Islet of Langerhans (tissue), 1 donor: ENCODE data around the gene PHACTR4.
"Not testable (repeated sequence)": the region's sequence is repeated elsewhere in the genome, so short reads cannot be mapped to it uniquely, and the experiment has no call there.

Experiments
- FAIRE-seq: peaks from one replicate; lab custom pipeline; 2011; peaks lifted over from hg19 to GRCh38; lab: Jason Lieb, UNC

PHACTR4 gene

GRCh38 chr1:28503117-28503516 lies 133.6 kb downstream of the PHACTR4 start:
- FAIRE-seq, result no peak

GRCh38 chr1:28505406-28506187 lies 136.1 kb downstream of the PHACTR4 start, which contains the start of gene RCC1:
Gene RCC1, plus strand, starts transcription at chr1:28506043. Its CDS starts 23,824 bp downstream, at chr1:28529867.
- no peak for FAIRE-seq

- no peak for FAIRE-seq
Observed at GRCh38 chr1:28506907-28507246, 137.3 kb downstream of the PHACTR4 start.

GRCh38 chr1:28507247-28507645 lies 137.7 kb downstream of the PHACTR4 start:
- no peak for FAIRE-seq

GRCh38 chr1:28507646-28508434 lies 138.3 kb downstream of the PHACTR4 start:
- FAIRE-seq, result no peak

GRCh38 chr1:28508435-28508754 lies 138.9 kb downstream of the PHACTR4 start:
- FAIRE-seq, result no peak

GRCh38 chr1:28509705-28510272 lies 140.2 kb downstream of the PHACTR4 start:
- FAIRE-seq, result no peak

GRCh38 chr1:28510273-28510969 lies 140.9 kb downstream of the PHACTR4 start:
- FAIRE-seq, result no peak

GRCh38 chr1:28510970-28511440 lies 141.5 kb downstream of the PHACTR4 start:
- no peak for FAIRE-seq

- no peak for FAIRE-seq
Observed at GRCh38 chr1:28512058-28512611, 142.6 kb downstream of the PHACTR4 start.

GRCh38 chr1:28514445-28514933 lies 144.9 kb downstream of the PHACTR4 start:
- not testable (repeated sequence) for FAIRE-seq

GRCh38 chr1:28516518-28516956 lies 147.0 kb downstream of the PHACTR4 start:
- FAIRE-seq, result no peak

GRCh38 chr1:28517649-28517999 lies 148.1 kb downstream of the PHACTR4 start:
- no peak for FAIRE-seq

GRCh38 chr1:28518000-28518744 lies 148.6 kb downstream of the PHACTR4 start:
- no peak for FAIRE-seq

GRCh38 chr1:28518745-28519341 lies 149.3 kb downstream of the PHACTR4 start:
- no peak for FAIRE-seq

GRCh38 chr1:28519946-28520725 lies 150.6 kb downstream of the PHACTR4 start:
- no peak for FAIRE-seq

- FAIRE-seq, result not testable (repeated sequence)
Observed at GRCh38 chr1:28520796-28521195, 151.3 kb downstream of the PHACTR4 start.

- FAIRE-seq, result no peak
Observed at GRCh38 chr1:28521502-28522164, 152.1 kb downstream of the PHACTR4 start.

- FAIRE-seq, result not testable (repeated sequence)
Observed at GRCh38 chr1:28522537-28522936, 153.0 kb downstream of the PHACTR4 start.
